HepG2 (cell line): ENCODE data around the gene COQ9. TPM values are rescaled to one million over a fixed set of nuclear protein-coding genes. Genes with fewer than 3 reads are reported as not detected.

Source experiments
- CEBPG ChIP-seq: IDR thresholded peaks from 2 replicates; pipeline ENCODE4 v1.6.1; 2016
- EZH2 ChIP-seq: conservative IDR thresholded peaks from 2 replicates; pipeline ENCODE4 v1.6.1; 2012; ENCODE audit warnings: mild to moderate bottlenecking, low read depth, low read length, moderate library complexity
- FOSL2 ChIP-seq: sonication (generic); formaldehyde crosslinking; IDR thresholded peaks from 2 replicates; pipeline ENCODE4 v1.4.0; 2020; ENCODE audit warnings: missing genetic modification reagents
- NCOA5 ChIP-seq: sonication (generic); formaldehyde crosslinking; IDR thresholded peaks from 2 replicates; pipeline ENCODE4 v1.4.0; 2020; ENCODE audit warnings: missing genetic modification reagents
- PHB2 ChIP-seq: fragments of 450-650 bp; IDR thresholded peaks from 2 replicates; pipeline ENCODE4 v1.6.1; 2018; ENCODE audit not compliant: partially characterized antibody
- YEATS2 ChIP-seq: sonication (generic); formaldehyde crosslinking; IDR thresholded peaks from 2 replicates; pipeline ENCODE4 v1.4.0; 2020; ENCODE audit warnings: missing genetic modification reagents, borderline replicate concordance
- YEATS4 ChIP-seq: sonication (generic); formaldehyde crosslinking; IDR thresholded peaks from 2 replicates; pipeline ENCODE4 v1.4.0; 2020; ENCODE audit warnings: missing genetic modification reagents, borderline replicate concordance
- ZBTB8A ChIP-seq: sonication (generic); formaldehyde crosslinking; IDR thresholded peaks from 2 replicates; pipeline ENCODE4 v1.4.0; 2020; ENCODE audit warnings: mild to moderate bottlenecking, low read depth, missing genetic modification reagents, borderline replicate concordance
- ZNF331 ChIP-seq: sonication (generic); formaldehyde crosslinking; IDR thresholded peaks from 2 replicates; pipeline ENCODE4 v1.4.0; 2020; ENCODE audit warnings: missing genetic modification reagents
- ZNF567 ChIP-seq: sonication (generic); formaldehyde crosslinking; IDR thresholded peaks from 2 replicates; pipeline ENCODE4 v1.8.1; 2023; ENCODE audit warnings: mild to moderate bottlenecking, missing genetic modification reagents, borderline replicate concordance
- ZNF703 ChIP-seq: sonication (generic); formaldehyde crosslinking; IDR thresholded peaks from 2 replicates; pipeline ENCODE4 v1.5.1; 2020; ENCODE audit warnings: missing genetic modification reagents, mild to moderate bottlenecking, moderate library complexity, borderline replicate concordance
- ZSCAN21 ChIP-seq: sonication (generic); formaldehyde crosslinking; IDR thresholded peaks from 2 replicates; pipeline ENCODE4 v1.8.0; 2022; ENCODE audit warnings: mild to moderate bottlenecking, missing genetic modification reagents, moderate library complexity, borderline replicate concordance
- polyA plus RNA-seq, 8 experiments: library from polyadenylated mRNA; depleted of rRNA in 3 of 8; stranded (reverse) in 7 of 8; unstranded in 1 of 8; fragments of >200 nt; fragmentation: Illumina TruSeq in 4 of 8; extraction: Trizol in 4 of 8; gene quantifications; 2 replicates each; pipeline versions ENCODE4 v1.2.1 to v1.2.3, GENCODE V29; 2011 to 2016; ENCODE audit warnings: low read depth in 4 of 8, missing spikeins in 1 of 8, mixed read lengths in 1 of 8; ENCODE audit not compliant: insufficient read depth in 1 of 8
- total RNA-seq, 5 experiments: library from RNA; depleted of rRNA; stranded (reverse); fragments of >200 nt; fragmentation: Illumina TruSeq; extraction: Trizol; gene quantifications; 2 replicates each; pipeline ENCODE4 v1.2.3, GENCODE V29; 2016; ENCODE audit warnings: low read depth in 1 of 5
- TF ChIP-seq, protein P1 (sequence below), 2 experiments: sonication (generic) in 1 of 2; formaldehyde crosslinking in 1 of 2; IDR thresholded peaks; 2 replicates each; pipeline versions ENCODE4 v1.6.1 to v1.9.0; 2014 to 2022; ENCODE audit warnings: antibody characterized with exemption in 1 of 2, borderline replicate concordance in 1 of 2, inconsistent platforms in 1 of 2, low read depth in 1 of 2, missing genetic modification reagents in 1 of 2
- TF ChIP-seq, protein P2 (sequence below): sonication (generic); formaldehyde crosslinking; IDR thresholded peaks from 2 replicates; pipeline ENCODE4 v1.4.0; 2020; ENCODE audit warnings: missing genetic modification reagents
- TF ChIP-seq, protein P3 (sequence below): sonication (generic); formaldehyde crosslinking; IDR thresholded peaks from 2 replicates; pipeline ENCODE4 v1.4.0; 2020; ENCODE audit warnings: mild to moderate bottlenecking, low read depth, missing genetic modification reagents
- TF ChIP-seq, protein P4 (sequence below): sonication (generic); formaldehyde crosslinking; IDR thresholded peaks from 2 replicates; pipeline ENCODE4 v1.4.0; 2020; ENCODE audit warnings: missing genetic modification reagents, borderline replicate concordance
- TF ChIP-seq, protein P5 (sequence below): sonication (generic); formaldehyde crosslinking; IDR thresholded peaks from 2 replicates; pipeline ENCODE4 v1.8.1; 2023; ENCODE audit warnings: mild to moderate bottlenecking, inconsistent platforms, moderate library complexity, missing genetic modification reagents, borderline replicate concordance

The COQ9 gene
- total and polyA plus RNA-seq, 2 of the 13 experiments (the other 11 are each of a cell fraction or from before 2014, with no cell fraction given) = 57.5 to 108 TPM

DNA sequence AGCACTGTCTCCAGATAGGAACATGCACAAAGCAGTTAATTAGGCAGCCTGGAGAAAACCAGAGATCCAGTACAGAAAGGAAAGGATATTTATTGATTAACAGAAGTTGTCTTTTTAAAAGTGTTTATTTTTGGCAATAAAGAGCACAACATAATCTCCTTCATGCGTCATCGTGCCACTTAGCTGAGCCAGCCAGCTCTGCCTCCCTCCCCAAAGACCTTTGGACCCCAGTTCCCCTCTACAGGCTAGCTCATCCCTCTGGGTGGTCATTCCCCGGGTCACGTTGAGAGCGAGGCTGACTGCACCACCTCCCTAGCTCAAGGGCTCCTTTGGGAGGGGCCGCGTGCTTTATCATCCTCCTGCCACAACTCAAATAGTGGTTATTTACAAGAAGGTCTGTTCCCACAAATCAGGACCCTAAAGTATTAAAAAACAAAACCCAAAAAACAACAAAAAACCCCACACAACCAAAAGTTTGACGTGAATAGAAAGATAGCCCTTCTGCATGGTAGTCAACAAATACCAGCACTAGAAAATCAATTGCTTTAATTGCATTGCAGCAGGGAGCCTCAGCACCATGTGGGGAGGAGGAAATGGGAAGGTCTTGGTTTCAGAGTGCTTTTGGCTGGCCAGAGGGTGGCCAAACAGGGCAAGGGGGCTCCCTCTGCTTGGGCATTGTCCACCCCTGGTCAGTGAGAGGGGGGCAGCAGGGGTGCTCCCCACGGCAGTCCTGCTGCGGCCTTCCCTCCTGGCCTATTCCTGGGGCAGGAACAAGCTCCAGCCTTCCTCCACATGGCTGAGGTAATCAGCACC is 24.8 kb downstream of the COQ9 start (continued):
- TF ChIP-seq, protein P1, sequence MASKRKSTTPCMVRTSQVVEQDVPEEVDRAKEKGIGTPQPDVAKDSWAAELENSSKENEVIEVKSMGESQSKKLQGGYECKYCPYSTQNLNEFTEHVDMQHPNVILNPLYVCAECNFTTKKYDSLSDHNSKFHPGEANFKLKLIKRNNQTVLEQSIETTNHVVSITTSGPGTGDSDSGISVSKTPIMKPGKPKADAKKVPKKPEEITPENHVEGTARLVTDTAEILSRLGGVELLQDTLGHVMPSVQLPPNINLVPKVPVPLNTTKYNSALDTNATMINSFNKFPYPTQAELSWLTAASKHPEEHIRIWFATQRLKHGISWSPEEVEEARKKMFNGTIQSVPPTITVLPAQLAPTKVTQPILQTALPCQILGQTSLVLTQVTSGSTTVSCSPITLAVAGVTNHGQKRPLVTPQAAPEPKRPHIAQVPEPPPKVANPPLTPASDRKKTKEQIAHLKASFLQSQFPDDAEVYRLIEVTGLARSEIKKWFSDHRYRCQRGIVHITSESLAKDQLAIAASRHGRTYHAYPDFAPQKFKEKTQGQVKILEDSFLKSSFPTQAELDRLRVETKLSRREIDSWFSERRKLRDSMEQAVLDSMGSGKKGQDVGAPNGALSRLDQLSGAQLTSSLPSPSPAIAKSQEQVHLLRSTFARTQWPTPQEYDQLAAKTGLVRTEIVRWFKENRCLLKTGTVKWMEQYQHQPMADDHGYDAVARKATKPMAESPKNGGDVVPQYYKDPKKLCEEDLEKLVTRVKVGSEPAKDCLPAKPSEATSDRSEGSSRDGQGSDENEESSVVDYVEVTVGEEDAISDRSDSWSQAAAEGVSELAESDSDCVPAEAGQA (IDR thresholded peaks at IDR 0.05; ENCODE audit: low read depth) = no peak
- TF ChIP-seq, protein P1 (CRISPR knock-in tag; IDR thresholded peaks at IDR 0.05; ENCODE audit: borderline replicate concordance) = no peak
- TF ChIP-seq, protein P2, sequence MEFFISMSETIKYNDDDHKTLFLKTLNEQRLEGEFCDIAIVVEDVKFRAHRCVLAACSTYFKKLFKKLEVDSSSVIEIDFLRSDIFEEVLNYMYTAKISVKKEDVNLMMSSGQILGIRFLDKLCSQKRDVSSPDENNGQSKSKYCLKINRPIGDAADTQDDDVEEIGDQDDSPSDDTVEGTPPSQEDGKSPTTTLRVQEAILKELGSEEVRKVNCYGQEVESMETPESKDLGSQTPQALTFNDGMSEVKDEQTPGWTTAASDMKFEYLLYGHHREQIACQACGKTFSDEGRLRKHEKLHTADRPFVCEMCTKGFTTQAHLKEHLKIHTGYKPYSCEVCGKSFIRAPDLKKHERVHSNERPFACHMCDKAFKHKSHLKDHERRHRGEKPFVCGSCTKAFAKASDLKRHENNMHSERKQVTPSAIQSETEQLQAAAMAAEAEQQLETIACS = no peak
- TF ChIP-seq ZBTB8A (no peak), ZNF567 (CRISPR knock-in tag) (no peak), EZH2 (no peak), CEBPG (CRISPR knock-in tag) (0 out of 2 replicates have a peak, but pooled peaks have one; percentile 9), PHB2 (no peak), NCOA5 (no peak), FOSL2 (CRISPR knock-in tag) (peak; percentile 90), YEATS4 (CRISPR knock-in tag) (peak; percentile 63; the same call in 1 of the 2 replicates), ZNF331 (no peak; the same call in 1 of the 2 replicates), ZNF703 (CRISPR knock-in tag) (no peak), YEATS2 (no peak; the same call in 1 of the 2 replicates), ZSCAN21 (CRISPR knock-in tag) (no peak)
- TF ChIP-seq, protein P3, sequence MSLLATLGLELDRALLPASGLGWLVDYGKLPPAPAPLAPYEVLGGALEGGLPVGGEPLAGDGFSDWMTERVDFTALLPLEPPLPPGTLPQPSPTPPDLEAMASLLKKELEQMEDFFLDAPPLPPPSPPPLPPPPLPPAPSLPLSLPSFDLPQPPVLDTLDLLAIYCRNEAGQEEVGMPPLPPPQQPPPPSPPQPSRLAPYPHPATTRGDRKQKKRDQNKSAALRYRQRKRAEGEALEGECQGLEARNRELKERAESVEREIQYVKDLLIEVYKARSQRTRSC (CRISPR knock-in tag) = no peak
- TF ChIP-seq, protein P4, sequence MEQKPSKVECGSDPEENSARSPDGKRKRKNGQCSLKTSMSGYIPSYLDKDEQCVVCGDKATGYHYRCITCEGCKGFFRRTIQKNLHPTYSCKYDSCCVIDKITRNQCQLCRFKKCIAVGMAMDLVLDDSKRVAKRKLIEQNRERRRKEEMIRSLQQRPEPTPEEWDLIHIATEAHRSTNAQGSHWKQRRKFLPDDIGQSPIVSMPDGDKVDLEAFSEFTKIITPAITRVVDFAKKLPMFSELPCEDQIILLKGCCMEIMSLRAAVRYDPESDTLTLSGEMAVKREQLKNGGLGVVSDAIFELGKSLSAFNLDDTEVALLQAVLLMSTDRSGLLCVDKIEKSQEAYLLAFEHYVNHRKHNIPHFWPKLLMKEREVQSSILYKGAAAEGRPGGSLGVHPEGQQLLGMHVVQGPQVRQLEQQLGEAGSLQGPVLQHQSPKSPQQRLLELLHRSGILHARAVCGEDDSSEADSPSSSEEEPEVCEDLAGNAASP (CRISPR knock-in tag) = peak; percentile 58; the same call in 1 of the 2 replicates
- TF ChIP-seq, protein P5, sequence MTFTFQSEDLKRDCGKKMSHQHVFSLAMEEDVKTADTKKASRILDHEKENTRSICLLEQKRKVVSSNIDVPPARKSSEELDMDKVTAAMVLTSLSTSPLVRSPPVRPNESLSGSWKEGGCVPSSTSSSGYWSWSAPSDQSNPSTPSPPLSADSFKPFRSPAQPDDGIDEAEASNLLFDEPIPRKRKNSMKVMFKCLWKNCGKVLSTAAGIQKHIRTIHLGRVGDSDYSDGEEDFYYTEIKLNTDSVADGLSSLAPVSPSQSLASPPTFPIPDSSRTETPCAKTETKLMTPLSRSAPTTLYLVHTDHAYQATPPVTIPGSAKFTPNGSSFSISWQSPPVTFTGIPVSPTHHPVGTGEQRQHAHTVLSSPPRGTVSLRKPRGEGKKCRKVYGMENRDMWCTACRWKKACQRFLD (CRISPR knock-in tag) = no peak
